ENCODE data around the gene CDH1.
"Not testable (repeated sequence)": the region's sequence is repeated elsewhere in the genome, so short reads cannot be mapped to it uniquely, and the experiment has no call there.

The CDH1 gene

GRCh38 chr16:68762996-68763756 is 26.1 kb downstream of the CDH1 start:
- DNase-seq (ENCODE audit: low read depth), result no peak

GRCh38 chr16:68764862-68765261 is 27.8 kb downstream of the CDH1 start:
- DNase-seq (ENCODE audit: low read depth), result no peak

GRCh38 chr16:68767581-68767980 is 30.5 kb downstream of the CDH1 start:
- no peak for DNase-seq (ENCODE audit: low read depth)

GRCh38 chr16:68768175-68768574 is 31.1 kb downstream of the CDH1 start:
- no peak for DNase-seq (ENCODE audit: low read depth)

GRCh38 chr16:68768771-68769170 is 31.7 kb downstream of the CDH1 start:
- DNase-seq (ENCODE audit: low read depth), result no peak

GRCh38 chr16:68770671-68771070 is 33.6 kb downstream of the CDH1 start:
- DNase-seq (ENCODE audit: low read depth), result no peak

- DNase-seq (ENCODE audit: low read depth), result no peak
Measured at GRCh38 chr16:68772030-68772681, 35.1 kb downstream of the CDH1 start.

- no peak for DNase-seq (ENCODE audit: low read depth)
Measured at GRCh38 chr16:68772871-68773270, 35.8 kb downstream of the CDH1 start.

- DNase-seq (ENCODE audit: low read depth), result no peak
Measured at GRCh38 chr16:68774982-68775634, 38.0 kb downstream of the CDH1 start.

- no peak for DNase-seq (ENCODE audit: low read depth)
Measured at GRCh38 chr16:68776821-68777485, 39.9 kb downstream of the CDH1 start.

- DNase-seq (ENCODE audit: low read depth), result no peak
Measured at GRCh38 chr16:68778551-68779231, 41.6 kb downstream of the CDH1 start.

- DNase-seq (ENCODE audit: low read depth), result no peak
Measured at GRCh38 chr16:68779891-68780290, 42.8 kb downstream of the CDH1 start.

- DNase-seq (ENCODE audit: low read depth), result no peak
Measured at GRCh38 chr16:68781784-68782183, 44.7 kb downstream of the CDH1 start.

- no peak for DNase-seq (ENCODE audit: low read depth)
Measured at GRCh38 chr16:68782198-68783174, 45.4 kb downstream of the CDH1 start.

GRCh38 chr16:68784226-68784625 is 47.1 kb downstream of the CDH1 start:
- no peak for DNase-seq (ENCODE audit: low read depth)

GRCh38 chr16:68784721-68785120 is 47.6 kb downstream of the CDH1 start:
- no peak for DNase-seq (ENCODE audit: low read depth)

GRCh38 chr16:68785715-68786114 is 48.6 kb downstream of the CDH1 start:
- DNase-seq (ENCODE audit: low read depth), result no peak

- DNase-seq (ENCODE audit: low read depth), result no peak
Measured at GRCh38 chr16:68786685-68787418, 49.8 kb downstream of the CDH1 start.

- DNase-seq (ENCODE audit: low read depth), result not testable (repeated sequence)
Measured at GRCh38 chr16:68787419-68787807, 50.3 kb downstream of the CDH1 start.

- DNase-seq (ENCODE audit: low read depth), result no peak
Measured at GRCh38 chr16:68790130-68790761, 53.2 kb downstream of the CDH1 start.
